Measurements from ENCODE around the gene SLC27A2. TPM values are rescaled to one million over a fixed set of nuclear protein-coding genes. Genes with fewer than 3 reads are reported as not detected.

Gene SLC27A2
- total RNA-seq, 4 donors from 2014 or later: 0.44 to 10.9 (median 1.7) TPM

GRCh38 chr15:50140983-50141382 is 41.0 kb upstream of the SLC27A2 start:
- no peak for TF ChIP-seq CTCF (IDR thresholded peaks at IDR 0.05; ENCODE audit: low read depth)

- TF ChIP-seq CTCF (IDR thresholded peaks at IDR 0.05; ENCODE audit: low read depth): no peak
Observed at GRCh38 chr15:50141856-50142255, 40.1 kb upstream of the SLC27A2 start.

GRCh38 chr15:50143255-50143860 is 38.6 kb upstream of the SLC27A2 start:
- no peak for TF ChIP-seq CTCF (IDR thresholded peaks at IDR 0.05; ENCODE audit: low read depth)

- TF ChIP-seq CTCF (IDR thresholded peaks at IDR 0.05; ENCODE audit: low read depth): no peak
Observed at GRCh38 chr15:50144341-50145120, 37.5 kb upstream of the SLC27A2 start.

GRCh38 chr15:50145451-50145872 is 36.5 kb upstream of the SLC27A2 start:
- TF ChIP-seq CTCF (IDR thresholded peaks at IDR 0.05; ENCODE audit: low read depth): no peak

GRCh38 chr15:50146632-50147031 is 35.4 kb upstream of the SLC27A2 start:
- no peak for TF ChIP-seq CTCF (IDR thresholded peaks at IDR 0.05; ENCODE audit: low read depth)

GRCh38 chr15:50148362-50148963 is 33.5 kb upstream of the SLC27A2 start:
- TF ChIP-seq CTCF (IDR thresholded peaks at IDR 0.05; ENCODE audit: low read depth): no peak

Measured in subcutaneous adipose tissue (tissue), 4 donors.